Non-pigmented ciliary epithelial cell (primary cell): ENCODE results near the gene IZUMO4.
"Not testable (repeated sequence)": the region's sequence is repeated elsewhere in the genome, so short reads cannot be mapped to it uniquely, and the experiment has no call there.

ENCODE experiments used
- DNase-seq: peaks from one replicate; pipeline ENCODE4 v3.0.0-alpha.2; 2010; ENCODE audit warnings: low read depth

IZUMO4 gene

GRCh38 chr19:2123682-2124387 is 27.1 kb downstream of the IZUMO4 start:
- no peak for DNase-seq

DNA sequence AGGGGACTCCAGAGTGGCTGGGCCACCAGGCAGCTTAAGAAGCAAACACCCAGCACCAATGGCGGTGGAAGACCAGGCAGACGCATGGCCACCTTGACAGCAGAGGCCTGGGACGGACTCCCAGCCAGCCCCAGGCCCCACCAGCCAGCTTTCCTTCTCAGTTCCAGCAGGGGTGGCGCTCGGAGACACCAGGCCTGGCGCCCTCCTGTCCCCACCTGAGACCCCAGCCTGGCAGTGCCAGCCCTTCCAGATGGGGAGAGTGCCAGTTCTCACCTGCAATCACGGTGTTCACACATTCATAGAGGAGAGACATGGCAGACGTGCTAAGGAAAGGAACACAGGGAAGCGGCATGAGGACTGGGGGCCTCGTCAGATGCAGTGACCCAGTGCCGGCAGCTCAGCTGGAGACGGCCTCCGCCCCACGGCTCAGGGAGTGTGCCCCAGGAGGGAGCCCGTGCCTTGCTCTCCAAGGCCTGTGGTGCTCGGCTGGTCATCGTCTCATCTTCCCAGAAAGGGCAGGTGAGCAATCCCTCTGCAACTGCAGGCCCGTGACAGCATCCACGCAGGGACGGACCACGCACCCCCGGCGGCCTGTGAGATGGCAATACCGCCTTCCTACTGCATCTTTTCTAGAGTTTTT is 30.3 kb downstream of the IZUMO4 start:
- DNase-seq, result no peak

- DNase-seq, result no peak
Observed at GRCh38 chr19:2127758-2128157, 31.0 kb downstream of the IZUMO4 start.

DNA sequence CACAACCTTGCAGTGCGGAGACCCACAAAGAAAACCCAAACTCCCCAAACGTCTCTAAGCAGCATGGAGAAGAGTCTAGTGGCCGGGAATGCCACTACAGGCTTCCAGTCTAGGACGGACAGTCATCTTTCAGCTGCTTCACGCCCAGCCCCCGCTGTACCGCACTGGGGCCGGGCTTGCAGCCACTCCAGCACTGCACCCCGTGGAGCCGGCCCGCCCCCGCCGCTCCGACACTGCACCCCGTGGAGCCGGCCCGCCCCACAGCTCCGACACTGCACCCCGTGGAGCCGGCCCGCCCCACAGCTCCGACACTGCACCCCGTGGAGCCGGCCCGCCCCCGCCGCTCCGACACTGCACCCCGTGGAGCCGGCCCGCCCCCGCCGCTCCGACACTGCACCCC is 31.5 kb downstream of the IZUMO4 start:
- DNase-seq, result not testable (repeated sequence)

GRCh38 chr19:2129022-2129421 is 32.3 kb downstream of the IZUMO4 start:
- DNase-seq, result no peak

DNA sequence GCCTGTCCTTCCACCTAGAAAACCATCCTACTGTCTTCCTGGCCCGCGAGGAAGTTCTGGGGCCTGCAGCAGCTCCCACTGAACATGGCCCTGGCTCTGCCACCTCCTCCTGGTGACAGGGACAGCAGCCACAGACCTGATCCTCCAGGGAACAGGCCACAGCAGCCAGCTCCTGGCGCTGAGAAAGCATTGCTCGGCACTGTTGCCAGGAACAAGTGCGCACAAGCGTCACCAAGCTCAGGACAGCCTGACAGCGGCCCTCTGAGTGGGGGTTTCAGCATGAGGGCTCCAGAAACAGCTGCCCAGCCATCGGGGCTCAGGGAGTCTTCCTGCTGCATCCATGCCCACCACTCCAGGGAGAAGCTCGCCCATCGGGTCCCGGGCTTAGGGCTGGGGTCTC is 32.8 kb downstream of the IZUMO4 start:
- DNase-seq, result no peak

DNA sequence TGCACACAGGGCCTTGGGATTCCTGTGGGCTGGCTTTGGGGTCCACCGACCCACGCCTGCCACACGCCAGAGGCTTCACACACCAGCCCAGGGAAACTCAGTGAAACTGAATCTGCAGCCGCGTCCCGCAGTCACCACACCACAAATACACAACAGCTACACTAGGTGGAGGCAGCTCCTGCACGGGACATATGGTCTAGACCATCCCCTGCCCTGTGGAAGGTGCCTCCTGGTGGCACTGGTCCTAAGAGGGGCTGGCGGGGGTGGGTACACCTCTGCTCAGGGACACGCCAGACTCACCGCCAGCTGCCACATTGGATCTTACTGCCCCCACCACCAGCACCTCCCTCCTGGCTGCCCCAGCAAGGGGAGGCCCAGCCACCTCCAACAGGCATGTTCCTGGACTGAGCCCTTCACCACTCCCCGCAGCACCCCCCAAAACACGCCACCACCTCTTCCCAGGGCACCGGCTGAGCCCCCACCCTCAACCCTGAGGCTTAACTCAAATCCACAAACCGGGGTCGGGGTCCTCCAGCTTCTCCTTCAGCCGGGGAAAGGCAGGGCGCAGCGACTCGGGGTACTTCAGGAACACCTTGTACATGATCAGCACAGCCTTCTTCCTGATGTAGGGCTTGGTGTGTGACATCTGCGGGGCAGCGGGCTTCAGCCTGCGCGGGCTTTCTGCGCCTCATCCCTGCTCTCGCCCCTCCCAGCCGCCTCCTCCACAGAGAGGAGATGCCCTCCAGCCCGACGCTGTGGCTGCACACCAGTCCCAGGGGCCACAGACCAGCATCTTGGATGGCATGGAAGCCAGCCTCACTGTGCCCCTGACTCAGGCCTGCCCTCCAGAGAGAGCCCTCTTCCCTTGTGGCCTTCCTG is 33.4 kb downstream of the IZUMO4 start:
- no peak for DNase-seq

- not testable (repeated sequence) for DNase-seq
Observed at GRCh38 chr19:2131012-2131975, 34.6 kb downstream of the IZUMO4 start.

DNA sequence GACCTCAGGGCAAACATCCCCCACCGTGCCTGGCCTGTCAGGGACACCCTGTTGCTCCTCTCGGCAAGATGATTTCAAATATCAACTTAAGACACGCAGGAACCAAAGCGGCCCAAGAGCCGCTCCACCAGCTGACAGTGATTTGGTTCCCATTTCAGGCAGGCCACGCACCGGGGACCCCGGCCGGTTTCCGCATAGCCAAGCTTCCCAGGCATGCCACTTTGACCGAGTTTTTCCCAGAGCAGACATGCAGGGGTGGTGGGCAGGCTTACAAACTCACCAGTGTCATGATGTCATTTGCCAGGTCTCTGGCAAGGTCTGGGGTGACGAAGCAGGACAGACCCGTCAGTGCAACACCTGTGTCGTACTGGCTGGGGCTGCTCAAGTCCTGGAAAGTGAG is 35.5 kb downstream of the IZUMO4 start:
- DNase-seq, result no peak

GRCh38 chr19:2132731-2133490 is 36.2 kb downstream of the IZUMO4 start:
- no peak for DNase-seq

- no peak for DNase-seq
Observed at GRCh38 chr19:2135474-2136402, 39.0 kb downstream of the IZUMO4 start.

DNA sequence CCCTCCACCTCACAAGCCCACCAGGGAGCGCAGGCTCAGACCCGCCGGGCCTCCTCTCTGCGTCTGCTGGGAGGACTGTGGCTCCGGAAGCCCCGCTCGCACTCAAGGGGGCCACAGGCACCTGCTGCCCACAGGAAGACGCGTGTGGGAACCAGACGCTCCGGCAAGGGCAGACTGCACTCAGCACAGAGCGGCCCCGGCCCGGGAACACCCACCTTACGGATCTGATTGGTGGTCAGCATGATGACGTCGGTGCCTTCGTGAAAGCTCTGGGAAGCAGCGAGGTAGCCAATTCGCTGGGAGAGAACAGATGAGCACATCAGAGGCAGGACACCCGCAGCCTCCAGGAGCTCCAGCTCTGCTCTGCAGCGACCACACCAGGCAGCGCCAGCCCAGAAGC is 40.1 kb downstream of the IZUMO4 start:
- DNase-seq, result no peak

DNA sequence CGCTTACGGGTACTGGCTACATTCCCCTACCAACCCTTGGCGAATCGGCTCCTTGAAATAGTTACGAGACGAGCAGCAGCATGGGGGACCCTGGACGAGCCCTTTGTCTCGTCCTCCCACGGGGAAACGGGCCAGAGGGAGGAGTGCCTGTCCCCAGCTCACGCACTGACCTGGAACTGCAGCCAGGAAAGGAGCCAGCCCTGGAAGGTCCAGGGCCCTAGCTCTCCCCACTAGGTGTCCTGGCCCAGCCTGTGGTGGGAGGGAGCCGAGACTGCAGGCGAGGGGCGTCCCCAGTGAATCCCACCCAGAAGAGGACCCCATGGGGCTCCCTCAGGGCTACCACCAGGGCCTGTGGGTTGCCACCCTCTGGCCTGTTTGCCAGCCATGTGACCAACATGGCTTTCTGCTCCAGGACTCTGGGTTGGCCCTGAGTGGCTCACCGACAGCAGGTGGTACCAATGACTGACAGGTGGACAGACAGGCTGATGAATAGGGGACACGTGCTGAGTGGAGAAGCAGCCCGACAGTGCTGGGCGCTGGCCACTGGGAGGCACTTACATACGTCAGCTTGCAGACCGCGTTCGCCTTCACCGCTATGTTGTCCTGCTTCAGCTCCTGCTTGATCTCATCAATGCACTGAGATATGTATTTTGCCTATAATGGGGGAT is 41.5 kb downstream of the IZUMO4 start:
- no peak for DNase-seq

DNA sequence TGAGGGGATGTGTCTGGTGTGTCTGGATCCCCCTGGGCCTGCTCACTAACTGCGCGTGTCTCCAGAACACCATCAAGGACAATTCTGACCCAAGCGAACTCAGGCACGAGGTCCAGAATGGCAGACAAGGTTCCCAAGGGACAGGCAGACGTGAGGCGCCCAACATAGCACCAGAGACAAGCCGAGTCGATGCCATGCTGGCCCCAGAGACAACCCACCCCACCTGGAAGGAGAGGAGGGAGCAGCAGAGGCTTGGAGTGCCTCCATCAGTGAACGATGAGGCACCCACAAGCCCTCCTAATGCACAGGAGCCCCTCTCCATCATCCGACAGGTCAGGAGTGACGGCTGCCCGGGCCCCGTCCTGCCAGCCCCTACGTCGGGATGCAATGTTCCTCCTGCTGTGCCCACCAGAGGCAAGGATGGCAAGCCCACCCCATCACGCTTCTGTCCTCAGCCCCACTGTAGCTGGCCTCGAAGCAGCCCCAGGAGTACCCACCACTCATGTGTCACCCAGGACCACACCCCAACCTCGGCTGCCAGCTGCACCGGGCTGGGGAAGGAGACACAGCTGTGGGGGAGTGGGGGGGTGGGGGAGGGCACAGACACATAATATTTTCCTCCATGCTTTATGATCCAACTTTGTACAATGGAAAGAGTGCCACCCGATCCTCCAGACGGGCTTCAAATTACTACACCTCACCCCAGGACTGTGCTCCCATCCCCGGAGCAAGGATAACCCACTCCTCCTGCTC is 42.8 kb downstream of the IZUMO4 start:
- no peak for DNase-seq

DNA sequence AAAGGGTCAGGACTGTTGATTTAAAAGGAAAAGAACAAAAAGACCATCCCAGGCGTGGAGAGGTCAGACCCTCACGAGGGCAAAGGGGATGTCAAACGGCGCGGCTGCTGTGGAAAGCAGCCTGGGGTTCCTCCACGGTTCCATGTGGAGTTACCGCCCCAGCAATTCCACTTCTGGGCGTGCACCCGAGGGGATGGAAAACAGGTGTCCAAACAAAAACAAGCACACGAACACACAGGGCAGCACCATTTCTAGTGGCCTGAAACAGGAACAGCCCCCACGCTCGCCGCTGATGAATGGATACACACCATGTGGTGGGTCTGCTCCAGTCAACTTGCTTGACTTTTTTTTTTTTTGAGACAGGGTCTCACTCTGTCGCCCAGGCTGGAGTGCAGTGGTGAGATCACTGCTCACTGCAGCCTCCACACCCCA is 43.4 kb downstream of the IZUMO4 start:
- DNase-seq, result no peak

- no peak for DNase-seq
Observed at GRCh38 chr19:2142173-2142829, 45.6 kb downstream of the IZUMO4 start.

- no peak for DNase-seq
Observed at GRCh38 chr19:2144190-2144589, 47.5 kb downstream of the IZUMO4 start.

DNA sequence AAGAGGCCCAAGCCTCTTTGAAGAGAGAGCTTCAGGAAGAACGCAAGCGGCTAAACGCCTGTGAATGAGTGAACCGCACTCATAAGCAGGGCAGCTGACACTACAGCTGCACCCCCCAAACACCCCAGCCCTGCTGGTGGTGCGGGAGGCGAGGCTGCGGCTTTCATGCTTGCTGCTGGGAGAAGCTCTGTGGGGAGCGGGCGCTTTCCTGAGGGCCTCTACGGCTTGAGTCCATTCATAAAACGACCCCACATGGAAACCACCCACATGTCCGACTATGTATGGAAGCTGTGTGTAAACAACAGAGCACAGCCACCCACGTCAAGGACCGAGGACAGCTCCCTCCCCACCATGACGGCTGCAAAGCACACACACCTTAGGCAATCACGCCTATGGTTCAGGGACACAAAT is 49.1 kb downstream of the IZUMO4 start:
- no peak for DNase-seq
